Ishikawa (cell line): ENCODE measurements around the gene SRRM2.

Experiments
- CEBPB ChIP-seq: IDR thresholded peaks from 2 replicates; pipeline ENCODE4 v1.6.1; 2012
- CREB1 ChIP-seq: IDR thresholded peaks from 2 replicates; pipeline ENCODE4 v1.6.1; 2012; ENCODE audit warnings: low read depth
- EGR1 ChIP-seq: IDR thresholded peaks from 2 replicates; pipeline ENCODE4 v1.6.1; 2012
- EP300 ChIP-seq: IDR thresholded peaks from 2 replicates; pipeline ENCODE4 v1.6.1; 2012; ENCODE audit warnings: borderline replicate concordance
- FOXM1 ChIP-seq: IDR thresholded peaks from 2 replicates; pipeline ENCODE4 v1.6.1; 2012; ENCODE audit warnings: low read depth, borderline replicate concordance
- NFIC ChIP-seq: IDR thresholded peaks from 2 replicates; pipeline ENCODE4 v1.6.1; 2012
- RAD21 ChIP-seq: IDR thresholded peaks from 2 replicates; pipeline ENCODE4 v1.6.1; 2012; ENCODE audit warnings: low read depth
- TAF1 ChIP-seq: IDR thresholded peaks from 2 replicates; pipeline ENCODE4 v1.6.1; 2012; ENCODE audit warnings: low read depth, mild to moderate bottlenecking
- TCF12 ChIP-seq: IDR thresholded peaks from 2 replicates; pipeline ENCODE4 v1.6.1; 2012; ENCODE audit warnings: low read depth
- TEAD4 ChIP-seq: IDR thresholded peaks from 2 replicates; pipeline ENCODE4 v1.6.1; 2012
- YY1 ChIP-seq: IDR thresholded peaks from 2 replicates; pipeline ENCODE4 v1.6.1; 2012; ENCODE audit warnings: low read depth
- ZBTB7A ChIP-seq: IDR thresholded peaks from 2 replicates; pipeline ENCODE4 v1.6.1; 2012; ENCODE audit warnings: low read depth
- TF ChIP-seq, protein P1 (sequence below): IDR thresholded peaks from 2 replicates; pipeline ENCODE4 v1.6.1; 2012
- TF ChIP-seq, protein P2 (sequence below): IDR thresholded peaks from 2 replicates; pipeline ENCODE4 v1.6.1; 2012
- TF ChIP-seq, protein P3 (sequence below): IDR thresholded peaks from 2 replicates; pipeline ENCODE4 v1.6.1; 2012; ENCODE audit warnings: low read depth, mild to moderate bottlenecking

SRRM2 gene

DNA sequence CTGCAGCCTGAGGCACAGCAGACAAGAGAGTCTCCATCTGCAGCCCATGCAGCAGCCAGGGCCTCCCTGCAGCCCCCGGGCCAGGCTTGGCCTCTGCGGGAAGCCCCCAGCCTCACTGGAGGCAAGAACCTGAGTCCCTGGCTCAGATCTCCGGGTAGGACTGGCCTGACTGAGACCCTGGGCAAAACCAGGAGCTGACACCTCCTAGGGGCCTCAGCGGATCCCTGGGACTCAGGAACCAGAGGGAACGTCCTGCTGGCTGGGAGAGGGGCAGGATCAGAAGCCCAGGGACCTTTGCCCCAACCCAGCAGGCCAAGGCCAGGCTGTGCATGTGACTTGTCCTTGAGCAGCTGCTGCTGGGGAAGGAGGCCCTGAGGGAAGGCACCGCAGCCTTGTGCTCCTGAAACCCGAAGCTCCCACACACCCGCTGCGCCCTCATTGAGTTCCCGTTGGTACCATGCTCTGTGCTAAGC is 62.9 kb downstream of the SRRM2 start:
- TF ChIP-seq CEBPB (no peak), TAF1 (no peak), FOXM1 (no peak), CREB1 (no peak), TEAD4 (no peak), EGR1 (no peak), EP300 (no peak)
- TF ChIP-seq, protein P1, sequence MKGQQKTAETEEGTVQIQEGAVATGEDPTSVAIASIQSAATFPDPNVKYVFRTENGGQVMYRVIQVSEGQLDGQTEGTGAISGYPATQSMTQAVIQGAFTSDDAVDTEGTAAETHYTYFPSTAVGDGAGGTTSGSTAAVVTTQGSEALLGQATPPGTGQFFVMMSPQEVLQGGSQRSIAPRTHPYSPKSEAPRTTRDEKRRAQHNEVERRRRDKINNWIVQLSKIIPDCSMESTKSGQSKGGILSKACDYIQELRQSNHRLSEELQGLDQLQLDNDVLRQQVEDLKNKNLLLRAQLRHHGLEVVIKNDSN: no peak
- TF ChIP-seq, protein P2, sequence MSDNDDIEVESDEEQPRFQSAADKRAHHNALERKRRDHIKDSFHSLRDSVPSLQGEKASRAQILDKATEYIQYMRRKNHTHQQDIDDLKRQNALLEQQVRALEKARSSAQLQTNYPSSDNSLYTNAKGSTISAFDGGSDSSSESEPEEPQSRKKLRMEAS: no peak

DNA sequence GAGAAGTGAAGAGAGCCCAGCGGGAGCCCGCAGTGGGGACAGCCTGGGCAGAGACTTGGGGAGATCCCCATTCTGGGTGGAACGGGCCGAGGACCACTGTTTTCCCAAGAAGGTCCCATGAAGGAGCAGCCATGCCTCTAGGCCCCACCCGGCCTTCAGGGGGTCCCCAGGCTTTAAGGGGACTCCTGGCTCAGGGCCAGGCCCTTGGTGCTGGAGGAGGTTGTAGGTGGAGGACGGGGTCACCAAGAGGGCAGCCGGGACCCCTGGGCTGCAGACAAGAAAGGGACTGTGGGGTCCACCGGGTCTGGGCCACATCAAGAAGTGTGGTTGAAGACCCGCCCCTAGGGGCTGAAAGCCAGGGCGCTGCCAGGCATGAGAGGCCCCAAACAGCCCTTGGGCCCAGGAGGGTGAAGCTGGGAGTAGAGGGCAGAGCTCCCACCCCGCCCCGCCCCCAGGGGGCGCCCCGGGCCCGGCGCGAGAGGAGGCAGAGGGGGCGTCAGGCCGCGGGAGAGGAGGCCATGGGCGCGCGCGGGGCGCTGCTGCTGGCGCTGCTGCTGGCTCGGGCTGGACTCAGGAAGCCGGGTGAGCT is 64.4 kb downstream of the SRRM2 start, which contains the start of gene PRSS21:
TSS of gene PRSS21 (plus strand) at position 487 of the 589 bp plus-strand sequence. CDS start at position 519, 32 bp downstream.
- TF ChIP-seq, protein P1: no peak
- no peak for TF ChIP-seq TAF1
- TF ChIP-seq, protein P2: no peak
- TF ChIP-seq, protein P3, sequence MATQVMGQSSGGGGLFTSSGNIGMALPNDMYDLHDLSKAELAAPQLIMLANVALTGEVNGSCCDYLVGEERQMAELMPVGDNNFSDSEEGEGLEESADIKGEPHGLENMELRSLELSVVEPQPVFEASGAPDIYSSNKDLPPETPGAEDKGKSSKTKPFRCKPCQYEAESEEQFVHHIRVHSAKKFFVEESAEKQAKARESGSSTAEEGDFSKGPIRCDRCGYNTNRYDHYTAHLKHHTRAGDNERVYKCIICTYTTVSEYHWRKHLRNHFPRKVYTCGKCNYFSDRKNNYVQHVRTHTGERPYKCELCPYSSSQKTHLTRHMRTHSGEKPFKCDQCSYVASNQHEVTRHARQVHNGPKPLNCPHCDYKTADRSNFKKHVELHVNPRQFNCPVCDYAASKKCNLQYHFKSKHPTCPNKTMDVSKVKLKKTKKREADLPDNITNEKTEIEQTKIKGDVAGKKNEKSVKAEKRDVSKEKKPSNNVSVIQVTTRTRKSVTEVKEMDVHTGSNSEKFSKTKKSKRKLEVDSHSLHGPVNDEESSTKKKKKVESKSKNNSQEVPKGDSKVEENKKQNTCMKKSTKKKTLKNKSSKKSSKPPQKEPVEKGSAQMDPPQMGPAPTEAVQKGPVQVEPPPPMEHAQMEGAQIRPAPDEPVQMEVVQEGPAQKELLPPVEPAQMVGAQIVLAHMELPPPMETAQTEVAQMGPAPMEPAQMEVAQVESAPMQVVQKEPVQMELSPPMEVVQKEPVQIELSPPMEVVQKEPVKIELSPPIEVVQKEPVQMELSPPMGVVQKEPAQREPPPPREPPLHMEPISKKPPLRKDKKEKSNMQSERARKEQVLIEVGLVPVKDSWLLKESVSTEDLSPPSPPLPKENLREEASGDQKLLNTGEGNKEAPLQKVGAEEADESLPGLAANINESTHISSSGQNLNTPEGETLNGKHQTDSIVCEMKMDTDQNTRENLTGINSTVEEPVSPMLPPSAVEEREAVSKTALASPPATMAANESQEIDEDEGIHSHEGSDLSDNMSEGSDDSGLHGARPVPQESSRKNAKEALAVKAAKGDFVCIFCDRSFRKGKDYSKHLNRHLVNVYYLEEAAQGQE: no peak
- no peak for TF ChIP-seq ZBTB7A
- no peak for TF ChIP-seq TEAD4
- no peak for TF ChIP-seq TCF12
- no peak for TF ChIP-seq CREB1
- TF ChIP-seq RAD21: no peak
- no peak for TF ChIP-seq NFIC
- TF ChIP-seq YY1: no peak
- no peak for TF ChIP-seq CEBPB
- no peak for TF ChIP-seq EGR1
- no peak for TF ChIP-seq EP300
- no peak for TF ChIP-seq FOXM1

DNA sequence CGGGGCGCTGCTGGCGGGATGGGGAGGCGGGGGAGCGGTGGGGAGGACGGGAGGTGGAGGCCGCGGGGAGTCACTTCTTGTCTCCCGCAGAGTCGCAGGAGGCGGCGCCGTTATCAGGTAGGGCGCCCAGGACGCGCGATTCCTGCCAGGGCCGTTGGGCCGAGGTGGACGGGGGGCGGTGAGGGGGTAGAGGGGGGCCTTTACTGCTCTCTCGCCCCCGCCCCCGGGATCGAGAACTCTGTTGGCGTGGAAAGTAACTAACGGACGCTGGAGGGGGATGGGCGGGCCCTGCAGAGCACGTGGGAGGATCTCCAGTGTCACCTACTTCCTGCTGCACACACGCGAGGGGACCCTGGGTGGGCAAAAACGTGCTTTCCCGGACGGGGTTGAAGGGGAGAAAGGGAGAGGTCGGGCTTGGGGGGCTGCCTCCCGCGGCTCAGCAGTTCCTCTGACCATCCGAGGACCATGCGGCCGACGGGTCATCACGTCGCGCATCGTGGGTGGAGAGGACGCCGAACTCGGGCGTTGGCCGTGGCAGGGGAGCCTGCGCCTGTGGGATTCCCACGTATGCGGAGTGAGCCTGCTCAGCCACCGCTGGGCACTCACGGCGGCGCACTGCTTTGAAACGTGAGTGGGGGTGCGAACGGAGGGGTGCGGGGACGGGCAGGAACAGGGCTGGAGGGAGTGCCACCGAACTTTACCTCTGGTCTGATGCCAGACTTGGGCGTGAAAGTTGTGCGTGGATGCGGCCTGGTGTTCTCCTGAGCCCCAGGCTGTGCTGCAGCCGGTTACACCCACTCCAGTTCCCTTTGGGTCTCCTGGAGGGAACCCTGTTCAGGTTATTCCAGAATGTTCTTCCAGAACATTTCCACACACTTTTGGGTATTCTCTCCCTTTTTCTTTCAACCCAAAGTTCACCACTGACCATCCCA is 65.2 kb downstream of the SRRM2 start:
- TF ChIP-seq CREB1 (no peak), EGR1 (0 out of 2 replicates have a peak, but pooled peaks have one; percentile 17), TEAD4 (no peak)

DNA sequence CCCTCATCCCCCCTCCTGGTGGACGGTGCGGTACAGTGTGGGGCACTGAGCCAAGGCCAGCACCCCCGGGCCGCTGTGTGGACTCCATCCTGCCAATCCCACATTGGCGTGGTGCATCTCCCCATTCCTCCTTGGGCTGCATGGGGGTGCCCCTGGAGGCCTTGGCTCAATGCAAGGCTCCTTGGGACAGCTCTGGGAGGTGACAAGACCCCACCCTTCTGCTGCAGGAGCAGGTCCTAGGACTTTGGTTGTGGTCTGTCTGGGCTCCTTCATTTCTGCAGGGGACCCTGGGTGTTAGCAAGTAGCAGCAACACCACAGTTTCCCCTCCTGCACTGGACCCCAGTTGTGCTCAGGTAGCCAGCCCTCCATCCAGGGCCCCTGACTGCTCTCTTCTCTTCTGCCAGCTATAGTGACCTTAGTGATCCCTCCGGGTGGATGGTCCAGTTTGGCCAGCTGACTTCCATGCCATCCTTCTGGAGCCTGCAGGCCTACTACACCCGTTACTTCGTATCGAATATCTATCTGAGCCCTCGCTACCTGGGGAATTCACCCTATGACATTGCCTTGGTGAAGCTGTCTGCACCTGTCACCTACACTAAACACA is 65.9 kb downstream of the SRRM2 start:
- TF ChIP-seq YY1 (no peak), FOXM1 (no peak), ZBTB7A (no peak), EP300 (no peak), CREB1 (no peak), CEBPB (no peak), TEAD4 (no peak), TCF12 (no peak), TAF1 (no peak), RAD21 (no peak), EGR1 (no peak), NFIC (no peak)
- TF ChIP-seq, protein P1: no peak
- TF ChIP-seq, protein P3: no peak
- TF ChIP-seq, protein P2: no peak
